ENCODE results near the gene ACER3.

GRCh38 chr11:76859708-76860227 lies 950 bp upstream of the ACER3 start:
- TF ChIP-seq POLR2A (IDR thresholded peaks at IDR 0.05), result no peak
- no peak for TF ChIP-seq POLR2AphosphoS5 (IDR thresholded peaks at IDR 0.05)
- TF ChIP-seq CTCF (IDR thresholded peaks at IDR 0.05), result no peak
- no peak for TF ChIP-seq EP300 (IDR thresholded peaks at IDR 0.05)

All from sigmoid colon (tissue), 4 donors.